ENCODE data around the gene DPP6.

GRCh38 chr7:154693661-154694060 lies 641.5 kb downstream of the DPP6 start:
- TF ChIP-seq CTCF (IDR thresholded peaks at IDR 0.05) = no peak
- TF ChIP-seq RFX5 (IDR thresholded peaks at IDR 0.05; ENCODE audit: low read length) = no peak
- TF ChIP-seq MAX (IDR thresholded peaks at IDR 0.05; ENCODE audit: low read depth) = no peak
- no peak for TF ChIP-seq PBX3 (IDR thresholded peaks at IDR 0.05)
- no peak for TF ChIP-seq TAF1 (IDR thresholded peaks at IDR 0.05; ENCODE audit: borderline replicate concordance, low read depth, low read length)
- no peak for TF ChIP-seq TEAD4 (IDR thresholded peaks at IDR 0.05; ENCODE audit: borderline replicate concordance, insufficient read depth)
- TF ChIP-seq EP300 (IDR thresholded peaks at IDR 0.05; ENCODE audit: borderline replicate concordance in 1 of 2, low read depth in 1 of 2, low read length in 1 of 2) = no peak
- no peak for TF ChIP-seq GABPA (IDR thresholded peaks at IDR 0.05; ENCODE audit: low read depth)
- TF ChIP-seq CHD2 (IDR thresholded peaks at IDR 0.05; ENCODE audit: low read length, partially characterized antibody) = no peak
